ENCODE measurements around the gene LRRC71.

Gene LRRC71

GRCh38 chr1:156885314-156885713 lies 35.1 kb upstream of the LRRC71 start:
- Histone ChIP-seq H3K36me3 (ENCODE audit: control insufficient read depth in 2 of 2, insufficient read depth in 1 of 2, low read length in 2 of 2) (no peaks in the 10 kb centered on the region), H3K4me1 (ENCODE audit: control insufficient read depth, insufficient read depth, low read length) (no peaks in the 10 kb centered on the region), H3K9me3 (ENCODE audit: control insufficient read depth, insufficient read depth, low read depth, low read length) (no peaks in the 10 kb centered on the region), H3K27ac (ENCODE audit: extremely low read depth, low read depth, low read length) (no peak overlapping the region), H3K4me3 (ENCODE audit: low read depth, low read length) (no peak overlapping the region)
- ChIA-PET CTCF (interaction anchor here (0.6 to 10.2 kb wide), 11 partner anchors 15 to 284 kb away, joined by 3 to 136 read pairs (median 3); partner anchors contain the start of genes GPATCH4, INSRR and NTRK1), POLR2A (no interaction called here)
- TF ChIP-seq ZNF404 (tag by site-specific recombination; IDR thresholded peaks at IDR 0.05): no peak

GRCh38 chr1:156885880-156886355 lies 34.5 kb upstream of the LRRC71 start:
- Histone ChIP-seq H3K4me3 (ENCODE audit: low read depth, low read length) (no peak overlapping the region), H3K27ac (ENCODE audit: extremely low read depth, low read depth, low read length) (no peak overlapping the region), H3K36me3 (ENCODE audit: control insufficient read depth in 2 of 2, insufficient read depth in 1 of 2, low read length in 2 of 2) (no peaks in the 10 kb centered on the region), H3K9me3 (ENCODE audit: control insufficient read depth, insufficient read depth, low read depth, low read length) (no peaks in the 10 kb centered on the region), H3K4me1 (ENCODE audit: control insufficient read depth, insufficient read depth, low read length) (no peaks in the 10 kb centered on the region)
- ChIA-PET POLR2A (no interaction called here), CTCF (interaction anchor here (0.5 to 10.2 kb wide), 10 partner anchors 24 to 284 kb away, joined by 3 to 136 read pairs (median 4); partner anchors contain the start of genes GPATCH4, INSRR and NTRK1)
- no peak for TF ChIP-seq ZBTB49 (tag by site-specific recombination; IDR thresholded peaks at IDR 0.05; ENCODE audit: low read depth)
- no peak for TF ChIP-seq ZNF843 (tag by site-specific recombination; IDR thresholded peaks at IDR 0.05)
- TF ChIP-seq ZNF311 (tag by site-specific recombination; IDR thresholded peaks at IDR 0.05; ENCODE audit: borderline replicate concordance): no peak
- TF ChIP-seq EGR2 (tag by site-specific recombination; IDR thresholded peaks at IDR 0.05; ENCODE audit: low read depth): peak; percentile 72
- no peak for TF ChIP-seq ELK4 (IDR thresholded peaks at IDR 0.05; ENCODE audit: borderline replicate concordance, low read depth, low read length)
- peak; percentile 71 for TF ChIP-seq ZFHX2 (tag by site-specific recombination; conservative IDR thresholded peaks at IDR 0.05)

- POLR2A ChIA-PET: interaction anchor here (0.9 to 1.4 kb wide), 2 partner anchors 27 to 45 kb away, joined by 5 to 8 read pairs; partner anchors contain the start of gene NTRK1
- TF ChIP-seq SP2 (tag by site-specific recombination; IDR thresholded peaks at IDR 0.05) (no peak), ZNF221 (tag by site-specific recombination; IDR thresholded peaks at IDR 0.05; ENCODE audit: borderline replicate concordance) (no peak), GLIS2 (tag by site-specific recombination; IDR thresholded peaks at IDR 0.05) (0 out of 2 replicates have a peak, but pooled peaks have one; percentile 17), ZNF518A (tag by site-specific recombination; conservative IDR thresholded peaks at IDR 0.05; ENCODE audit: low read depth) (no peak), ZNF610 (tag by site-specific recombination; IDR thresholded peaks at IDR 0.05; ENCODE audit: borderline replicate concordance) (no peak), ZNF510 (tag by site-specific recombination; IDR thresholded peaks at IDR 0.05; ENCODE audit: insufficient replicate concordance) (no peak), GLIS1 (tag by site-specific recombination; IDR thresholded peaks at IDR 0.05) (peak; percentile 77), ATF2 (tag by site-specific recombination; IDR thresholded peaks at IDR 0.05; ENCODE audit: low read depth) (no peak), ZNF280C (tag by site-specific recombination; IDR thresholded peaks at IDR 0.05) (no peak)
Measured at GRCh38 chr1:156886583-156887281, 33.7 kb upstream of the LRRC71 start.

More at GRCh38 chr1:156886583-156887281, 33.7 kb upstream of the LRRC71 start:
- Histone ChIP-seq H3K36me3 (ENCODE audit: control insufficient read depth in 2 of 2, insufficient read depth in 1 of 2, low read length in 2 of 2) (no peaks in the 10 kb centered on the region), H3K27ac (ENCODE audit: extremely low read depth, low read depth, low read length) (no peak overlapping the region), H3K4me1 (ENCODE audit: control insufficient read depth, insufficient read depth, low read length) (no peaks in the 10 kb centered on the region), H3K9me3 (ENCODE audit: control insufficient read depth, insufficient read depth, low read depth, low read length) (no peaks in the 10 kb centered on the region), H3K4me3 (ENCODE audit: low read depth, low read length) (no peak overlapping the region)
- CTCF ChIA-PET: interaction anchor here (0.5 to 10.2 kb wide), 9 partner anchors 26 to 200 kb away, joined by 3 to 136 read pairs (median 11); partner anchors contain the start of genes INSRR and NTRK1
